ENCODE data around the gene RRN3.
"Not testable (repeated sequence)": the region's sequence is repeated elsewhere in the genome, so short reads cannot be mapped to it uniquely, and the experiment has no call there.

RRN3 gene

DNA sequence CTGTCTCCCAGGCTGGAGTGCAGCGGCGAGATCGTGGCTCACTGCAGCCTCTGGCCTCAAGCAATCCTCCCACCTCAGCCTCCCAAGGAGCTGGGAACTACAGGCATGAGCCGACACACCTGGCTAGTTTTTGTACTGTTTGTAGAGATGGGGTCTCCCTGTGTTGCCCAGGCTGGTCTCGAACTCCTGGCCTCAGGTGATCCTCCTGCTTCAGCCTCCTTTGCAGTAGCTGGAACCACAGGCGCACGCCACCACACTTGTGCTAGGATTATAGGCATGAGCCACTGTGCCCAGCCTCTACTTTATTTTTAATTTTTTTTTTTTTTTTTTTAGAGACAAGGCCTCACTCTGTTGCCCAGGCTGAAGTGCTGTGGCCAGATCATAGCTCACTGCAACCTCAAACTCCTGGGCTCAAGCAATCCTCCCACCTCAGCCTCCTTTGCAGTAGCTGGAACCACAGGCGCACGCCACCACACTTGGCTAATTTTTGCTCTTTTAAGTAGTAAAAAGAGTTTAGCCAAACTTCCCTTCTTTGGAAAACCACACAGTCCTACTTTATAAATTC, 42.6 kb downstream of the RRN3 start:
- peaks cover 40% of the 10 kb centered on the region for H3K79me2 ChIP-seq (ENCODE audit: insufficient read depth, low read length)

DNA sequence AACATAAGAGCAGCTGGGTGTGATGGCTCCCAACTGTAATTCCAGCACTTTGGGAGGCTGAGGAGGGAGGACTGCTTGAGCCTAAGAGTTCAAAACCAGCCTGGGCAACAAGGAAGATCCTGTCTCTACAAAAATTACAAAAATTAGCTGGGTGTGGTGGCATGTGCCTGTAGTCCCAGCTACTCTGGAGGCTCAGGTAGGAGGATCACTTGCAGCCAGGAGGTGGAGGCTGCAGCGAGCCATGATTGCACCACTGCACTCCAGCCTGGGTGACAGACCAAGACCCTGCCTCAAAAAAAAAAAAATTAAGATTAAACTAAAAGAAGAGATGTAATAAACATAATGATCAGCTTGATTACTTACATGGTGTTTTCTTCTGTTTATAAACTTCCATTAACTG, 43.6 kb downstream of the RRN3 start:
- not testable (repeated sequence) for H3K9ac ChIP-seq (ENCODE audit: low read length); H3K36me3 ChIP-seq (ENCODE audit: low read length); H3F3A ChIP-seq (ENCODE audit: insufficient read depth); H2AFZ ChIP-seq (ENCODE audit: low read depth, low read length, severe bottlenecking); H3K9me3 ChIP-seq (ENCODE audit: insufficient read depth, low read length); H3K9me2 ChIP-seq (replicated peaks; ENCODE audit: insufficient read depth, low read length); H4K20me1 ChIP-seq (ENCODE audit: low read depth, low read length); H3K4me2 ChIP-seq (ENCODE audit: low read depth, low read length, poor library complexity, severe bottlenecking); H3K27ac ChIP-seq (ENCODE audit: low read depth, low read length); H3K4me3 ChIP-seq (ENCODE audit: insufficient read depth, low read length, poor library complexity, severe bottlenecking); H3K27me3 ChIP-seq (ENCODE audit: low read length)
- H3K79me2 ChIP-seq (ENCODE audit: insufficient read depth, low read length): peaks cover 39% of the 10 kb centered on the region

More for the DNA sequence above, 42.6 kb downstream of the RRN3 start:
- no peak overlapping the region for H2AFZ ChIP-seq (ENCODE audit: low read depth, low read length, severe bottlenecking)
- H3K27ac ChIP-seq (ENCODE audit: low read depth, low read length): no peak overlapping the region
- no peaks in the 10 kb centered on the region for H3K36me3 ChIP-seq (ENCODE audit: low read length)
- no peaks in the 10 kb centered on the region for H3K27me3 ChIP-seq (ENCODE audit: low read length)
- no peak overlapping the region for H3K4me3 ChIP-seq (ENCODE audit: insufficient read depth, low read length, poor library complexity, severe bottlenecking)
- H4K20me1 ChIP-seq (ENCODE audit: low read depth, low read length): 0 out of 2 replicates have a peak, but pooled peaks cover 5% of the 10 kb centered on the region
- TF ChIP-seq EZH2phosphoT487 (conservative IDR thresholded peaks at IDR 0.05; ENCODE audit: low read length): no peak
- TF ChIP-seq, protein P1, sequence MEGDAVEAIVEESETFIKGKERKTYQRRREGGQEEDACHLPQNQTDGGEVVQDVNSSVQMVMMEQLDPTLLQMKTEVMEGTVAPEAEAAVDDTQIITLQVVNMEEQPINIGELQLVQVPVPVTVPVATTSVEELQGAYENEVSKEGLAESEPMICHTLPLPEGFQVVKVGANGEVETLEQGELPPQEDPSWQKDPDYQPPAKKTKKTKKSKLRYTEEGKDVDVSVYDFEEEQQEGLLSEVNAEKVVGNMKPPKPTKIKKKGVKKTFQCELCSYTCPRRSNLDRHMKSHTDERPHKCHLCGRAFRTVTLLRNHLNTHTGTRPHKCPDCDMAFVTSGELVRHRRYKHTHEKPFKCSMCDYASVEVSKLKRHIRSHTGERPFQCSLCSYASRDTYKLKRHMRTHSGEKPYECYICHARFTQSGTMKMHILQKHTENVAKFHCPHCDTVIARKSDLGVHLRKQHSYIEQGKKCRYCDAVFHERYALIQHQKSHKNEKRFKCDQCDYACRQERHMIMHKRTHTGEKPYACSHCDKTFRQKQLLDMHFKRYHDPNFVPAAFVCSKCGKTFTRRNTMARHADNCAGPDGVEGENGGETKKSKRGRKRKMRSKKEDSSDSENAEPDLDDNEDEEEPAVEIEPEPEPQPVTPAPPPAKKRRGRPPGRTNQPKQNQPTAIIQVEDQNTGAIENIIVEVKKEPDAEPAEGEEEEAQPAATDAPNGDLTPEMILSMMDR (IDR thresholded peaks at IDR 0.05; ENCODE audit: insufficient read depth, low read length, poor library complexity, severe bottlenecking): no peak
- H3F3A ChIP-seq (ENCODE audit: insufficient read depth): no peaks in the 10 kb centered on the region
- no peak overlapping the region for H3K9ac ChIP-seq (ENCODE audit: low read length)
- H3K4me2 ChIP-seq (ENCODE audit: low read depth, low read length, poor library complexity, severe bottlenecking): no peak overlapping the region
- H3K9me3 ChIP-seq (ENCODE audit: insufficient read depth, low read length): no peaks in the 10 kb centered on the region
- no peaks in the 10 kb centered on the region for H3K9me2 ChIP-seq (replicated peaks; ENCODE audit: insufficient read depth, low read length)

GRCh38 chr16:15049581-15050180, 44.4 kb downstream of the RRN3 start:
- no peak overlapping the region for H3K9ac ChIP-seq (ENCODE audit: low read length)
- TF ChIP-seq EZH2phosphoT487 (conservative IDR thresholded peaks at IDR 0.05; ENCODE audit: low read length): no peak
- TF ChIP-seq, protein P1 (IDR thresholded peaks at IDR 0.05; ENCODE audit: insufficient read depth, low read length, poor library complexity, severe bottlenecking): no peak
- peaks cover 32% of the 10 kb centered on the region for H3K79me2 ChIP-seq (ENCODE audit: insufficient read depth, low read length)

GRCh38 chr16:15046692-15047376, 47.2 kb downstream of the RRN3 start:
- no peaks in the 10 kb centered on the region for H3F3A ChIP-seq (ENCODE audit: insufficient read depth)
- H3K4me3 ChIP-seq (ENCODE audit: insufficient read depth, low read length, poor library complexity, severe bottlenecking): no peak overlapping the region
- H3K27ac ChIP-seq (ENCODE audit: low read depth, low read length): no peak overlapping the region
- H2AFZ ChIP-seq (ENCODE audit: low read depth, low read length, severe bottlenecking): no peak overlapping the region
- H3K4me2 ChIP-seq (ENCODE audit: low read depth, low read length, poor library complexity, severe bottlenecking): no peak overlapping the region
- H3K9me3 ChIP-seq (ENCODE audit: insufficient read depth, low read length): no peaks in the 10 kb centered on the region
- no peaks in the 10 kb centered on the region for H3K27me3 ChIP-seq (ENCODE audit: low read length)
- no peaks in the 10 kb centered on the region for H3K36me3 ChIP-seq (ENCODE audit: low read length)
- peaks cover 12% of the 10 kb centered on the region; the same call in 1 of the 2 replicates for H3K79me2 ChIP-seq (ENCODE audit: insufficient read depth, low read length)
- H3K9ac ChIP-seq (ENCODE audit: low read length): no peak overlapping the region
- TF ChIP-seq, protein P1 (IDR thresholded peaks at IDR 0.05; ENCODE audit: insufficient read depth, low read length, poor library complexity, severe bottlenecking): no peak
- no peak for TF ChIP-seq EZH2phosphoT487 (conservative IDR thresholded peaks at IDR 0.05; ENCODE audit: low read length)
- no peaks in the 10 kb centered on the region for H3K9me2 ChIP-seq (replicated peaks; ENCODE audit: insufficient read depth, low read length)
- H4K20me1 ChIP-seq (ENCODE audit: low read depth, low read length): 0 out of 2 replicates have a peak, but pooled peaks cover under 1% of the 10 kb centered on the region

More at GRCh38 chr16:15049581-15050180, 44.4 kb downstream of the RRN3 start:
- H3K4me2 ChIP-seq (ENCODE audit: low read depth, low read length, poor library complexity, severe bottlenecking): no peak overlapping the region
- H3K36me3 ChIP-seq (ENCODE audit: low read length): no peaks in the 10 kb centered on the region
- H2AFZ ChIP-seq (ENCODE audit: low read depth, low read length, severe bottlenecking): no peak overlapping the region
- H3K9me2 ChIP-seq (replicated peaks; ENCODE audit: insufficient read depth, low read length): no peaks in the 10 kb centered on the region
- H3K9me3 ChIP-seq (ENCODE audit: insufficient read depth, low read length): no peaks in the 10 kb centered on the region
- H3K27ac ChIP-seq (ENCODE audit: low read depth, low read length): no peak overlapping the region
- H3K27me3 ChIP-seq (ENCODE audit: low read length): no peaks in the 10 kb centered on the region
- no peak overlapping the region for H3K4me3 ChIP-seq (ENCODE audit: insufficient read depth, low read length, poor library complexity, severe bottlenecking)
- H4K20me1 ChIP-seq (ENCODE audit: low read depth, low read length): 0 out of 2 replicates have a peak, but pooled peaks cover 5% of the 10 kb centered on the region
- H3F3A ChIP-seq (ENCODE audit: insufficient read depth): no peaks in the 10 kb centered on the region

- not testable (repeated sequence) for H2AFZ ChIP-seq (ENCODE audit: low read depth, low read length, severe bottlenecking); H3K79me2 ChIP-seq (ENCODE audit: insufficient read depth, low read length); H3K27ac ChIP-seq (ENCODE audit: low read depth, low read length); H3F3A ChIP-seq (ENCODE audit: insufficient read depth); H3K9me2 ChIP-seq (replicated peaks; ENCODE audit: insufficient read depth, low read length); H3K4me3 ChIP-seq (ENCODE audit: insufficient read depth, low read length, poor library complexity, severe bottlenecking); H3K27me3 ChIP-seq (ENCODE audit: low read length); H3K9ac ChIP-seq (ENCODE audit: low read length); H4K20me1 ChIP-seq (ENCODE audit: low read depth, low read length); H3K9me3 ChIP-seq (ENCODE audit: insufficient read depth, low read length); H3K36me3 ChIP-seq (ENCODE audit: low read length); H3K4me2 ChIP-seq (ENCODE audit: low read depth, low read length, poor library complexity, severe bottlenecking)
Observed at GRCh38 chr16:15045270-15045669, 48.8 kb downstream of the RRN3 start.

Data from SU-DHL-6 (cell line).